HPDE6-E6E7 (cell line): ENCODE data around the gene DGKB.

Experiments
- DNase-seq: peaks from one replicate; pipeline ENCODE4 v3.0.0; 2011; ENCODE audit warnings: missing footprints; ENCODE audit errors: extremely low spot score

The DGKB gene

GRCh38 chr7:14821757-14822480 lies 80.6 kb downstream of the DGKB start:
- no peak for DNase-seq

GRCh38 chr7:14818871-14819270 lies 83.7 kb downstream of the DGKB start:
- no peak for DNase-seq

GRCh38 chr7:14817829-14818614 lies 84.5 kb downstream of the DGKB start:
- no peak for DNase-seq

- no peak for DNase-seq
These were observed 95.0 kb downstream of the DGKB start for GRCh38 chr7:14807507-14807906.

- DNase-seq: no peak
These were observed 95.7 kb downstream of the DGKB start for GRCh38 chr7:14806891-14807290.

- no peak for DNase-seq
These were observed 97.3 kb downstream of the DGKB start for GRCh38 chr7:14805105-14805719.

- DNase-seq: no peak
These were observed 101.9 kb downstream of the DGKB start for GRCh38 chr7:14800664-14801063.

- DNase-seq: no peak
These were observed 109.4 kb downstream of the DGKB start for GRCh38 chr7:14793151-14793550.

GRCh38 chr7:14787551-14787950 lies 115.0 kb downstream of the DGKB start:
- DNase-seq: no peak

GRCh38 chr7:14786314-14786895 lies 116.1 kb downstream of the DGKB start:
- DNase-seq: no peak

GRCh38 chr7:14777806-14778205 lies 124.7 kb downstream of the DGKB start:
- no peak for DNase-seq

GRCh38 chr7:14776266-14776665 lies 126.3 kb downstream of the DGKB start:
- DNase-seq: no peak

- no peak for DNase-seq
These were observed 128.8 kb downstream of the DGKB start for GRCh38 chr7:14773729-14774271.

GRCh38 chr7:14770614-14771013 lies 131.9 kb downstream of the DGKB start:
- no peak for DNase-seq

GRCh38 chr7:14769261-14769660 lies 133.3 kb downstream of the DGKB start:
- DNase-seq: no peak

GRCh38 chr7:14767716-14768425 lies 134.7 kb downstream of the DGKB start:
- no peak for DNase-seq

GRCh38 chr7:14766747-14767146 lies 135.8 kb downstream of the DGKB start:
- DNase-seq: no peak

- DNase-seq: no peak
These were observed 136.8 kb downstream of the DGKB start for GRCh38 chr7:14765731-14766130.

GRCh38 chr7:14762561-14762960 lies 140.0 kb downstream of the DGKB start:
- DNase-seq: no peak

- no peak for DNase-seq
These were observed 140.8 kb downstream of the DGKB start for GRCh38 chr7:14761510-14762296.
